Liver (tissue), 9 donors: ENCODE results near the gene MED29. TPM values are rescaled to one million over a fixed set of nuclear protein-coding genes. Genes with fewer than 3 reads are reported as not detected.

Experiments used
- DNase-seq: peaks from one replicate; pipeline ENCODE4 v3.0.0-alpha.2; 2017; ENCODE audit warnings: low spot score
- H3K27ac ChIP-seq, 2 donors: one replicate each; pipeline ENCODE4 v1.7.0; 2013; ENCODE audit warnings: inconsistent platforms in 2 of 2, low read length in 2 of 2, control low read depth in 1 of 2, low read depth in 1 of 2, mild to moderate bottlenecking in 1 of 2
- H3K27me3 ChIP-seq, 4 donors: one replicate each; pipeline versions ENCODE4 v1.6.1 to v1.7.0; 2013; ENCODE audit warnings: low read length in 3 of 4, inconsistent platforms in 1 of 4, mild to moderate bottlenecking in 1 of 4, moderate library complexity in 1 of 4; ENCODE audit not compliant: control insufficient read depth in 4 of 4, insufficient read depth in 4 of 4
- H3K36me3 ChIP-seq, 4 donors: one replicate each; pipeline versions ENCODE4 v1.6.1 to v1.7.0; 2013; ENCODE audit warnings: low read length in 3 of 4, mild to moderate bottlenecking in 3 of 4, low read depth in 1 of 4, moderate library complexity in 1 of 4; ENCODE audit not compliant: control insufficient read depth in 4 of 4, insufficient read depth in 3 of 4
- H3K4me1 ChIP-seq, 4 donors: one replicate each; pipeline versions ENCODE4 v1.6.1 to v1.7.0; 2013; ENCODE audit warnings: low read length in 3 of 4, mild to moderate bottlenecking in 3 of 4, moderate library complexity in 1 of 4; ENCODE audit not compliant: control insufficient read depth in 4 of 4, insufficient read depth in 4 of 4
- H3K4me3 ChIP-seq, 3 donors: one replicate each; pipeline versions ENCODE4 v1.6.1 to v1.7.0; 2013; ENCODE audit warnings: low read length in 3 of 3, control low read depth in 1 of 3, low read depth in 1 of 3, mild to moderate bottlenecking in 1 of 3
- H3K9ac ChIP-seq, 2 donors: one replicate each; pipeline ENCODE4 v1.7.0; 2013; ENCODE audit warnings: low read length in 2 of 2, mild to moderate bottlenecking in 2 of 2, moderate library complexity in 2 of 2, control low read depth in 1 of 2, low read depth in 1 of 2
- H3K9me3 ChIP-seq, 4 donors: one replicate each; pipeline versions ENCODE4 v1.6.1 to v1.7.0; 2013; ENCODE audit warnings: low read length in 3 of 4; ENCODE audit not compliant: control insufficient read depth in 4 of 4
- ATF3 ChIP-seq: IDR thresholded peaks from 2 replicates; pipeline ENCODE4 v1.6.1; 2016; ENCODE audit warnings: antibody characterized with exemption
- EGR1 ChIP-seq, 2 donors: IDR thresholded peaks; 2 replicates each; pipeline ENCODE4 v1.6.1; 2016 to 2018; ENCODE audit warnings: antibody characterized with exemption in 2 of 2, low read depth in 2 of 2
- FOXA1 ChIP-seq: IDR thresholded peaks from 2 replicates; pipeline ENCODE4 v1.6.1; 2016; ENCODE audit warnings: antibody characterized with exemption
- FOXA2 ChIP-seq: IDR thresholded peaks from 2 replicates; pipeline ENCODE4 v1.6.1; 2016; ENCODE audit warnings: antibody characterized with exemption
- GABPA ChIP-seq, 2 donors: IDR thresholded peaks in 1 of 2; conservative IDR thresholded peaks in 1 of 2; 2 replicates each; pipeline ENCODE4 v1.6.1; 2016; ENCODE audit warnings: antibody characterized with exemption in 2 of 2, mild to moderate bottlenecking in 1 of 2, moderate library complexity in 1 of 2
- HNF4A ChIP-seq, 2 donors: conservative IDR thresholded peaks; 2 replicates each; pipeline ENCODE4 v1.6.1; 2016; ENCODE audit warnings: antibody characterized with exemption in 2 of 2, mild to moderate bottlenecking in 2 of 2
- HNF4G ChIP-seq: IDR thresholded peaks from 2 replicates; pipeline ENCODE4 v1.6.1; 2016; ENCODE audit warnings: antibody characterized with exemption
- JUND ChIP-seq, 2 donors: IDR thresholded peaks; 2 replicates each; pipeline ENCODE4 v1.6.1; 2016; ENCODE audit warnings: antibody characterized with exemption in 2 of 2
- NR2F2 ChIP-seq: IDR thresholded peaks from 2 replicates; pipeline ENCODE4 v1.6.1; 2016; ENCODE audit warnings: antibody characterized with exemption
- RAD21 ChIP-seq, 2 donors: IDR thresholded peaks; 2 replicates each; pipeline ENCODE4 v1.6.1; 2016; ENCODE audit warnings: antibody characterized with exemption in 2 of 2, mild to moderate bottlenecking in 2 of 2
- RXRA ChIP-seq, 2 donors: IDR thresholded peaks; 2 replicates each; pipeline ENCODE4 v1.6.1; 2017 to 2018; ENCODE audit warnings: antibody characterized with exemption in 2 of 2, mild to moderate bottlenecking in 1 of 2
- SP1 ChIP-seq: IDR thresholded peaks from 2 replicates; pipeline ENCODE4 v1.6.1; 2018; ENCODE audit warnings: antibody characterized with exemption, mild to moderate bottlenecking
- TAF1 ChIP-seq: conservative IDR thresholded peaks from 2 replicates; pipeline ENCODE4 v1.6.1; 2016; ENCODE audit warnings: antibody characterized with exemption, mild to moderate bottlenecking
- YY1 ChIP-seq: IDR thresholded peaks from 2 replicates; pipeline ENCODE4 v1.6.1; 2016; ENCODE audit warnings: antibody characterized with exemption, mild to moderate bottlenecking
- WGBS: extraction: QIAGEN DNeasy Blood & Tissue Kit; methylation state at CpG from one replicate; pipeline ENCODE4 v1.1.7; 2013; 5-methylcytosine and 5-hydroxymethylcytosine counted together
- polyA plus RNA-seq, 2 donors: library from polyadenylated mRNA; stranded (reverse) in 1 of 2; unstranded in 1 of 2; fragments of 200-250 nt in 1 of 2; fragments of >200 nt in 1 of 2; fragmentation: Nextera tagmentation in 1 of 2; extraction: Ambion mirVana in 1 of 2; gene quantifications; one replicate each; pipeline versions ENCODE4 v1.2.1 to v1.2.3, GENCODE V29; 2013 to 2015
- total RNA-seq, 2 donors: library from RNA; depleted of rRNA; stranded (reverse); fragments of >200 nt; gene quantifications; one replicate each; pipeline ENCODE4 v1.2.3, GENCODE V29; 2014
- TF ChIP-seq, protein P1 (sequence below): IDR thresholded peaks from 2 replicates; pipeline ENCODE4 v1.6.1; 2016; ENCODE audit warnings: antibody characterized with exemption
- TF ChIP-seq, protein P2 (sequence below): IDR thresholded peaks from 2 replicates; pipeline ENCODE4 v1.6.1; 2016; ENCODE audit warnings: antibody characterized with exemption, mild to moderate bottlenecking
- TF ChIP-seq, protein P3 (sequence below): IDR thresholded peaks from 2 replicates; pipeline ENCODE4 v1.6.1; 2016; ENCODE audit warnings: antibody characterized with exemption
- TF ChIP-seq, protein P4 (sequence below): fragments of 150-350 bp; IDR thresholded peaks from 2 replicates; pipeline ENCODE4 v1.5.1; 2017; ENCODE audit warnings: improper control_type of control experiment, low read depth, low read length; ENCODE audit not compliant: missing input control
- donor health status: healthy.
- donor health status: healthy.
- donor health status: healthy.
- donor health status: healthy.
- donor health status: healthy.

Gene MED29
- total and polyA plus RNA-seq, 4 donors: 11.0 to 24.2 (median 17.4) TPM

DNA sequence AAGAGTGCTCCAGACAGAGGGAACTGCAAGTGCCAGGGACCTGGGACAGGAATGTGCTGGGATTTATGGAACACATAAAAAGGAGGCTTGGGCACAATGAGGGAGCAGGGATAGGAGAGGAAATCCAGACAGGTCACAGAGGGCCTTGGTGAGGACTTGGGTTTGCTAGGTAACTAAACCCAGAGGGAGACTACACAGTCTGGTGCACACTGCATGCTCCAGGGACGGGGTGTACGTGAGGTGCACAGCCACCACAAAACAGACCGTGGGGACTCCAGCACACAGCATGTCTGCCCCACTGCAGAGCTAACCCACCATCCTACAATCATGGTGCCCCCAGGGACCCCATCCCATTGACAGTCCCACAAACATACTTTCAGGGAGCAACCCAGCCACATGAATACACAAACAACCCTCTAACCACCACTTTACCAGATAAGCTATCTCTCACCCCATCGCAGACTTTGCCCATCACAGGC lies 9.9 kb downstream of the MED29 start:
- Histone ChIP-seq H3K4me3 (no peak overlapping the region), H3K9me3 (no peaks in the 10 kb centered on the region), H3K36me3 (no peaks in the 10 kb centered on the region), H3K9ac (peak overlapping the region; percentile 23 to 57), H3K4me1 (peaks cover 24 to 47% (median 34%) of the 10 kb centered on the region in 4 donors), H3K27ac (peak overlapping the region; percentile 96 to 98), H3K27me3 (no peaks in the 10 kb centered on the region)
- 44% methylated on average over 4 of the region's 4 CpGs for WGBS
- no peak for TF ChIP-seq FOXA2
- TF ChIP-seq TAF1: no peak
- TF ChIP-seq, protein P1, sequence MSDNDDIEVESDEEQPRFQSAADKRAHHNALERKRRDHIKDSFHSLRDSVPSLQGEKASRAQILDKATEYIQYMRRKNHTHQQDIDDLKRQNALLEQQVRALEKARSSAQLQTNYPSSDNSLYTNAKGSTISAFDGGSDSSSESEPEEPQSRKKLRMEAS: no peak
- no peak for TF ChIP-seq YY1
- no peak for DNase-seq

- 17% methylated on average over 25 of the region's 25 CpGs for WGBS
- H3K9ac ChIP-seq: peak overlapping the region; percentile 23 to 57
- H3K27ac ChIP-seq: peak overlapping the region; percentile 96 to 98
- no peaks in the 10 kb centered on the region for H3K27me3 ChIP-seq
- H3K4me1 ChIP-seq: peaks cover 24 to 47% (median 33%) of the 10 kb centered on the region in 4 donors
- no peaks in the 10 kb centered on the region for H3K9me3 ChIP-seq
- peak overlapping the region in 2 of 3 donors; percentile 10 to 51 for H3K4me3 ChIP-seq
- DNase-seq: peak; percentile 62
- H3K36me3 ChIP-seq: no peaks in the 10 kb centered on the region
- TF ChIP-seq ATF3: no peak
- no peak for TF ChIP-seq FOXA1
- peak; percentile 84 for TF ChIP-seq SP1
- no peak for TF ChIP-seq NR2F2
- peak in 1 of 2 donors; percentile 43 for TF ChIP-seq RAD21 (IDR thresholded peaks at IDR 0.05)
- TF ChIP-seq YY1: peak; percentile 84
- TF ChIP-seq TAF1: peak; percentile 95
- TF ChIP-seq HNF4G: peak; percentile 67
- TF ChIP-seq, protein P1: peak; percentile 96
- peak; percentile 73 to 92 for TF ChIP-seq HNF4A (conservative IDR thresholded peaks at IDR 0.05)
- TF ChIP-seq, protein P2, sequence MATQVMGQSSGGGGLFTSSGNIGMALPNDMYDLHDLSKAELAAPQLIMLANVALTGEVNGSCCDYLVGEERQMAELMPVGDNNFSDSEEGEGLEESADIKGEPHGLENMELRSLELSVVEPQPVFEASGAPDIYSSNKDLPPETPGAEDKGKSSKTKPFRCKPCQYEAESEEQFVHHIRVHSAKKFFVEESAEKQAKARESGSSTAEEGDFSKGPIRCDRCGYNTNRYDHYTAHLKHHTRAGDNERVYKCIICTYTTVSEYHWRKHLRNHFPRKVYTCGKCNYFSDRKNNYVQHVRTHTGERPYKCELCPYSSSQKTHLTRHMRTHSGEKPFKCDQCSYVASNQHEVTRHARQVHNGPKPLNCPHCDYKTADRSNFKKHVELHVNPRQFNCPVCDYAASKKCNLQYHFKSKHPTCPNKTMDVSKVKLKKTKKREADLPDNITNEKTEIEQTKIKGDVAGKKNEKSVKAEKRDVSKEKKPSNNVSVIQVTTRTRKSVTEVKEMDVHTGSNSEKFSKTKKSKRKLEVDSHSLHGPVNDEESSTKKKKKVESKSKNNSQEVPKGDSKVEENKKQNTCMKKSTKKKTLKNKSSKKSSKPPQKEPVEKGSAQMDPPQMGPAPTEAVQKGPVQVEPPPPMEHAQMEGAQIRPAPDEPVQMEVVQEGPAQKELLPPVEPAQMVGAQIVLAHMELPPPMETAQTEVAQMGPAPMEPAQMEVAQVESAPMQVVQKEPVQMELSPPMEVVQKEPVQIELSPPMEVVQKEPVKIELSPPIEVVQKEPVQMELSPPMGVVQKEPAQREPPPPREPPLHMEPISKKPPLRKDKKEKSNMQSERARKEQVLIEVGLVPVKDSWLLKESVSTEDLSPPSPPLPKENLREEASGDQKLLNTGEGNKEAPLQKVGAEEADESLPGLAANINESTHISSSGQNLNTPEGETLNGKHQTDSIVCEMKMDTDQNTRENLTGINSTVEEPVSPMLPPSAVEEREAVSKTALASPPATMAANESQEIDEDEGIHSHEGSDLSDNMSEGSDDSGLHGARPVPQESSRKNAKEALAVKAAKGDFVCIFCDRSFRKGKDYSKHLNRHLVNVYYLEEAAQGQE: peak; percentile 94
- TF ChIP-seq FOXA2: peak; percentile 14
- TF ChIP-seq EGR1 (IDR thresholded peaks at IDR 0.05; ENCODE audit: low read depth in 2 of 2): peak; percentile 23 to 94
- TF ChIP-seq, protein P3, sequence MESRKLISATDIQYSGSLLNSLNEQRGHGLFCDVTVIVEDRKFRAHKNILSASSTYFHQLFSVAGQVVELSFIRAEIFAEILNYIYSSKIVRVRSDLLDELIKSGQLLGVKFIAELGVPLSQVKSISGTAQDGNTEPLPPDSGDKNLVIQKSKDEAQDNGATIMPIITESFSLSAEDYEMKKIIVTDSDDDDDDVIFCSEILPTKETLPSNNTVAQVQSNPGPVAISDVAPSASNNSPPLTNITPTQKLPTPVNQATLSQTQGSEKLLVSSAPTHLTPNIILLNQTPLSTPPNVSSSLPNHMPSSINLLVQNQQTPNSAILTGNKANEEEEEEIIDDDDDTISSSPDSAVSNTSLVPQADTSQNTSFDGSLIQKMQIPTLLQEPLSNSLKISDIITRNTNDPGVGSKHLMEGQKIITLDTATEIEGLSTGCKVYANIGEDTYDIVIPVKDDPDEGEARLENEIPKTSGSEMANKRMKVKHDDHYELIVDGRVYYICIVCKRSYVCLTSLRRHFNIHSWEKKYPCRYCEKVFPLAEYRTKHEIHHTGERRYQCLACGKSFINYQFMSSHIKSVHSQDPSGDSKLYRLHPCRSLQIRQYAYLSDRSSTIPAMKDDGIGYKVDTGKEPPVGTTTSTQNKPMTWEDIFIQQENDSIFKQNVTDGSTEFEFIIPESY: peak; percentile 84
- TF ChIP-seq, protein P4, sequence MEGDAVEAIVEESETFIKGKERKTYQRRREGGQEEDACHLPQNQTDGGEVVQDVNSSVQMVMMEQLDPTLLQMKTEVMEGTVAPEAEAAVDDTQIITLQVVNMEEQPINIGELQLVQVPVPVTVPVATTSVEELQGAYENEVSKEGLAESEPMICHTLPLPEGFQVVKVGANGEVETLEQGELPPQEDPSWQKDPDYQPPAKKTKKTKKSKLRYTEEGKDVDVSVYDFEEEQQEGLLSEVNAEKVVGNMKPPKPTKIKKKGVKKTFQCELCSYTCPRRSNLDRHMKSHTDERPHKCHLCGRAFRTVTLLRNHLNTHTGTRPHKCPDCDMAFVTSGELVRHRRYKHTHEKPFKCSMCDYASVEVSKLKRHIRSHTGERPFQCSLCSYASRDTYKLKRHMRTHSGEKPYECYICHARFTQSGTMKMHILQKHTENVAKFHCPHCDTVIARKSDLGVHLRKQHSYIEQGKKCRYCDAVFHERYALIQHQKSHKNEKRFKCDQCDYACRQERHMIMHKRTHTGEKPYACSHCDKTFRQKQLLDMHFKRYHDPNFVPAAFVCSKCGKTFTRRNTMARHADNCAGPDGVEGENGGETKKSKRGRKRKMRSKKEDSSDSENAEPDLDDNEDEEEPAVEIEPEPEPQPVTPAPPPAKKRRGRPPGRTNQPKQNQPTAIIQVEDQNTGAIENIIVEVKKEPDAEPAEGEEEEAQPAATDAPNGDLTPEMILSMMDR: no peak
- peak in 1 of 2 donors; percentile 61 for TF ChIP-seq GABPA (IDR thresholded peaks at IDR 0.05 in 1 of 2, conservative IDR thresholded peaks at IDR 0.05 in 1 of 2)
- peak; percentile 37 to 84 for TF ChIP-seq RXRA (IDR thresholded peaks at IDR 0.05)
- TF ChIP-seq JUND (IDR thresholded peaks at IDR 0.05): peak; percentile 64 to 92
These were observed 10.6 kb downstream of the MED29 start for GRCh38 chr19:39401549-39402345.
